Measurements from ENCODE around the gene ADAMTS15. TPM values are rescaled to one million over a fixed set of nuclear protein-coding genes. Genes with fewer than 3 reads are reported as not detected.

The ADAMTS15 gene
- polyA plus RNA-seq, 3 donors: 51.3 to 62.0 (median 55.7) TPM

Other genes starting within 250 kb of the ADAMTS15 start
- 10 to 100 TPM; 53.7 to 59.0 (median 56.7) TPM for gene ZBTB44, start 133.7 kb upstream of the ADAMTS15 start, polyA plus RNA-seq (ENCODE audit: insufficient read length in 3 of 3)
- 1 to 10 TPM; 2.3 to 3.9 (median 2.8) TPM for gene ADAMTS8, start 20.0 kb upstream of the ADAMTS15 start, polyA plus RNA-seq (ENCODE audit: insufficient read length in 3 of 3)